ENCODE data around the gene MIS18BP1. TPM values are rescaled to one million over a fixed set of nuclear protein-coding genes. Genes with fewer than 3 reads are reported as not detected.
"Not testable (repeated sequence)": the region's sequence is repeated elsewhere in the genome, so short reads cannot be mapped to it uniquely, and the experiment has no call there.

MIS18BP1 gene
- total RNA-seq, 1 experiment from 2014 or later = 45.4 TPM

- peak; percentile 40 for DNase-seq (ENCODE audit: low read depth)
Observed at GRCh38 chr14:45246151-45246550, 6.9 kb downstream of the MIS18BP1 start.

GRCh38 chr14:45242706-45243105 lies 10.3 kb downstream of the MIS18BP1 start:
- no peak for DNase-seq (ENCODE audit: low read depth)

- DNase-seq (ENCODE audit: low read depth) = no peak
Observed at GRCh38 chr14:45238988-45239387, 14.0 kb downstream of the MIS18BP1 start.

- DNase-seq (ENCODE audit: low read depth) = no peak
Observed at GRCh38 chr14:45227566-45227965, 25.4 kb downstream of the MIS18BP1 start.

- no peak for DNase-seq (ENCODE audit: low read depth)
Observed at GRCh38 chr14:45222485-45223262, 30.3 kb downstream of the MIS18BP1 start.

GRCh38 chr14:45214341-45214740 lies 38.7 kb downstream of the MIS18BP1 start:
- not testable (repeated sequence) for DNase-seq (ENCODE audit: low read depth)

- not testable (repeated sequence) for DNase-seq (ENCODE audit: low read depth)
Observed at GRCh38 chr14:45213716-45214115, 39.3 kb downstream of the MIS18BP1 start.

GRCh38 chr14:45212231-45212630 lies 40.8 kb downstream of the MIS18BP1 start:
- no peak for DNase-seq (ENCODE audit: low read depth)

- DNase-seq (ENCODE audit: low read depth) = no peak
Observed at GRCh38 chr14:45211295-45211694, 41.7 kb downstream of the MIS18BP1 start.

GRCh38 chr14:45210159-45210558 lies 42.8 kb downstream of the MIS18BP1 start:
- DNase-seq (ENCODE audit: low read depth) = no peak

- DNase-seq (ENCODE audit: low read depth) = no peak
Observed at GRCh38 chr14:45204241-45204640, 48.8 kb downstream of the MIS18BP1 start.

GRCh38 chr14:45201905-45202304 lies 51.1 kb downstream of the MIS18BP1 start:
- peak; percentile 27 for DNase-seq (ENCODE audit: low read depth)

- DNase-seq (ENCODE audit: low read depth) = peak; percentile 37
Observed at GRCh38 chr14:45199230-45199629, 53.8 kb downstream of the MIS18BP1 start.

GRCh38 chr14:45198551-45198950 lies 54.5 kb downstream of the MIS18BP1 start:
- DNase-seq (ENCODE audit: low read depth) = peak; percentile 57

GRCh38 chr14:45194964-45195363 lies 58.0 kb downstream of the MIS18BP1 start:
- no peak for DNase-seq (ENCODE audit: low read depth)

- DNase-seq (ENCODE audit: low read depth) = no peak
Observed at GRCh38 chr14:45185100-45185814, 67.7 kb downstream of the MIS18BP1 start.

- DNase-seq (ENCODE audit: low read depth) = no peak
Observed at GRCh38 chr14:45181806-45182205, 71.2 kb downstream of the MIS18BP1 start.

GRCh38 chr14:45181329-45181728 lies 71.7 kb downstream of the MIS18BP1 start:
- no peak for DNase-seq (ENCODE audit: low read depth)

GRCh38 chr14:45177076-45177475 lies 75.9 kb downstream of the MIS18BP1 start:
- DNase-seq (ENCODE audit: low read depth) = peak; percentile 21

- no peak for DNase-seq (ENCODE audit: low read depth)
Observed at GRCh38 chr14:45169906-45170305, 83.1 kb downstream of the MIS18BP1 start.

GRCh38 chr14:45156067-45156466 lies 96.9 kb downstream of the MIS18BP1 start:
- DNase-seq (ENCODE audit: low read depth) = no peak

Measured in LHCN-M2 (cell line).